Breast epithelium (tissue), 4 donors: ENCODE data around the gene HMCN1. TPM values are rescaled to one million over a fixed set of nuclear protein-coding genes. Genes with fewer than 3 reads are reported as not detected.

Experiments used
- DNase-seq, 2 donors: peaks; one replicate each; pipeline ENCODE4 v3.0.0-alpha.2; 2019; ENCODE audit warnings: low spot score in 2 of 2
- H3K27ac ChIP-seq, 2 donors: fragments of 200-600 bp; sonication (generic) in 1 of 2; one replicate each; pipeline ENCODE4 v1.5.1; 2016 to 2019; ENCODE audit warnings: mild to moderate bottlenecking in 1 of 2
- H3K27me3 ChIP-seq, 2 donors: fragments of 200-600 bp; sonication (generic) in 1 of 2; one replicate each; pipeline versions ENCODE4 v1.5.1 to v1.6.0; 2017 to 2019; ENCODE audit warnings: control low read depth in 1 of 2, mild to moderate bottlenecking in 1 of 2
- H3K36me3 ChIP-seq: fragments of 200-600 bp; one replicate; pipeline ENCODE4 v1.5.1; 2019
- H3K4me1 ChIP-seq, 2 donors: fragments of 200-600 bp; sonication (generic); one replicate each; pipeline ENCODE4 v1.5.1; 2016 to 2019; ENCODE audit warnings: control low read depth in 1 of 2
- H3K4me3 ChIP-seq, 3 donors: fragments of 200-600 bp; sonication (generic); 1 replicate in 2 of 3; 2 replicates in 1 of 3; pipeline ENCODE4 v1.5.1; 2016 to 2019; ENCODE audit warnings: mild to moderate bottlenecking in 3 of 3, moderate library complexity in 2 of 3
- H3K9me3 ChIP-seq, 2 donors: fragments of 200-600 bp; sonication (generic) in 1 of 2; one replicate each; pipeline ENCODE4 v1.5.1; 2016 to 2019; ENCODE audit warnings: control low read depth in 1 of 2
- POLR2A ChIP-seq: fragments of 450-650 bp; IDR thresholded peaks from one replicate; pipeline ENCODE4 v1.6.1; 2016; ENCODE audit warnings: antibody characterized with exemption, mild to moderate bottlenecking, moderate library complexity
- POLR2AphosphoS5 ChIP-seq, 3 donors: sonication (generic); formaldehyde crosslinking; IDR thresholded peaks; one replicate each; pipeline ENCODE4 v1.6.1; 2017; ENCODE audit warnings: antibody characterized with exemption in 3 of 3
- intact Hi-C: fragments of 100-400 bp; cut with DNase I; formaldehyde crosslinking; loops from one replicate; pipeline ENCODE4 v1.15.1; 2023; ENCODE audit warnings: low total_unique reads
- total RNA-seq, 3 donors: library from RNA; depleted of rRNA; stranded (reverse); fragments of >200 nt; gene quantifications; one replicate each; pipeline ENCODE4 v1.1.0, GENCODE V29; 2016
- TF ChIP-seq, protein P1 (sequence below), 3 donors: fragments of 450-650 bp; IDR thresholded peaks; one replicate each; pipeline ENCODE4 v1.5.1; 2016 to 2017; ENCODE audit warnings: antibody characterized with exemption in 3 of 3, mild to moderate bottlenecking in 3 of 3, moderate library complexity in 3 of 3

The HMCN1 gene
- total RNA-seq, 3 donors from 2014 or later = 7.8 to 18.4 (median 11.9) TPM

DNA sequence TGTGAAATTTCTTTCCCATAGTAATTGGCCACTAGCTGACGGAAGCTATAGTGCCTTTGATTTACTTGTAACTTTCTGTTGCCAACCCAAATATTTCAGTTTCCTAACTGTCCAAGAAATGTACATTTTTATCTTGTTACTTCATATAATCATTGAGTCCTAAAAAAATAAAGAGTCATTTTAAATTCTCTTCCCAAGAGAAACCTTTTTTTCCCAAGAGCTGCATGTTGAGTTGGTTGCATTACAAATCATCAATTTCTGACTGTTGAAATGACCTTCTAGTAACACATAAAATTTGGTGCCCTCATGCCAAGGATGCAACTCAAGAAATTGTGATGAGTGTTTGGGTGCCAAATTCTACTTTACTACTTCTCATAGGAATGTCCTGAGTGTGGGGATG, 61.0 kb downstream of the HMCN1 start:
- no peaks in the 10 kb centered on the region for H3K4me1 ChIP-seq
- H3K4me3 ChIP-seq = no peak overlapping the region
- H3K9me3 ChIP-seq = peaks cover 0 to 5% of the 10 kb centered on the region in 2 donors
- DNase-seq = no peak
- no peaks in the 10 kb centered on the region for H3K36me3 ChIP-seq
- intact Hi-C loops = no loop called here
- H3K27ac ChIP-seq = no peak overlapping the region
- TF ChIP-seq, protein P1, sequence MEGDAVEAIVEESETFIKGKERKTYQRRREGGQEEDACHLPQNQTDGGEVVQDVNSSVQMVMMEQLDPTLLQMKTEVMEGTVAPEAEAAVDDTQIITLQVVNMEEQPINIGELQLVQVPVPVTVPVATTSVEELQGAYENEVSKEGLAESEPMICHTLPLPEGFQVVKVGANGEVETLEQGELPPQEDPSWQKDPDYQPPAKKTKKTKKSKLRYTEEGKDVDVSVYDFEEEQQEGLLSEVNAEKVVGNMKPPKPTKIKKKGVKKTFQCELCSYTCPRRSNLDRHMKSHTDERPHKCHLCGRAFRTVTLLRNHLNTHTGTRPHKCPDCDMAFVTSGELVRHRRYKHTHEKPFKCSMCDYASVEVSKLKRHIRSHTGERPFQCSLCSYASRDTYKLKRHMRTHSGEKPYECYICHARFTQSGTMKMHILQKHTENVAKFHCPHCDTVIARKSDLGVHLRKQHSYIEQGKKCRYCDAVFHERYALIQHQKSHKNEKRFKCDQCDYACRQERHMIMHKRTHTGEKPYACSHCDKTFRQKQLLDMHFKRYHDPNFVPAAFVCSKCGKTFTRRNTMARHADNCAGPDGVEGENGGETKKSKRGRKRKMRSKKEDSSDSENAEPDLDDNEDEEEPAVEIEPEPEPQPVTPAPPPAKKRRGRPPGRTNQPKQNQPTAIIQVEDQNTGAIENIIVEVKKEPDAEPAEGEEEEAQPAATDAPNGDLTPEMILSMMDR (IDR thresholded peaks at IDR 0.05) = no peak
- TF ChIP-seq POLR2AphosphoS5 (IDR thresholded peaks at IDR 0.05) = no peak
- TF ChIP-seq POLR2A = no peak
- H3K27me3 ChIP-seq = no peaks in the 10 kb centered on the region

DNA sequence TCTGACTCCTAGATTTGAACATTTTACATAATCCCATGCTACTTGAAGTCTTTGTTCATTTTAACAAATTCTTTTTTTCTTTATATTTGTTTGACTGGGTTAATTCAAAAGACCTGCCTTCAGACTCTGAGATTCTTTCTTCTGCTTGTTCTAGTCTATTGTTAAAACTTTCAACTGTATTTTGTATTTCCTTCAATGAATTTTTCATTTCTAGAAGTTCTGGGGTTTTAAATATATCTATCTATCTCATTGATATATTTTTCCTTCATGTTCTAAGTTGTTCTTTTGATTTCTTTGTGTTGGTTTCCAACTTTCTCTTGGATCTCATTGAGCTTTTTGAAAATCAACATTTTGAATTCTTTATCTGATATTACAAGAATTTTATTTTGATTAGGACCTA, 64.3 kb downstream of the HMCN1 start:
- TF ChIP-seq, protein P1 (IDR thresholded peaks at IDR 0.05) = no peak
- TF ChIP-seq POLR2A (no peak), POLR2AphosphoS5 (IDR thresholded peaks at IDR 0.05) (no peak)
- no peaks in the 10 kb centered on the region for H3K27me3 ChIP-seq
- no peak overlapping the region for H3K4me3 ChIP-seq
- no peaks in the 10 kb centered on the region for H3K36me3 ChIP-seq
- DNase-seq = no peak
- intact Hi-C loops = no loop called here
- no peak overlapping the region for H3K27ac ChIP-seq
- H3K9me3 ChIP-seq = peaks cover 0 to 5% of the 10 kb centered on the region in 2 donors
- no peaks in the 10 kb centered on the region for H3K4me1 ChIP-seq

DNA sequence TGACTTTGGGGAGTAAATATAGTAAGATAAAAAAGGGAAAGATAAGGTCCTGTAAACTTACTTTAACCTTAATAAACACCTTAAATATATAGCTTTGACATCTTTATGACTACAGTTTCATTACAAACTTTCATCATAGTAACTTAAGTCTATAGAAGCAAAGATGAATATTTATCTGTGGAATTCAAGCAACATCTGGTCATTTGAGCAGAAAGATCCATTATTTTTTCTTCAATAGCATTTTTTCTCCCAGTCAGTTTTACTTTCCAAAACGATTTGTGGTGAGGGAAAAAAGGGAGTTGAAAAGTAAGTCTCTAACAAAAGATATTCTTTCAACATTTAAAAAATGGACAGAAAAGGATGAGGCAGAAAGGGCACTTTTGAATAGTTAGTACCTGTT, 69.0 kb downstream of the HMCN1 start:
- no peak overlapping the region for H3K27ac ChIP-seq
- H3K27me3 ChIP-seq = no peaks in the 10 kb centered on the region
- H3K4me3 ChIP-seq = no peak overlapping the region

DNA sequence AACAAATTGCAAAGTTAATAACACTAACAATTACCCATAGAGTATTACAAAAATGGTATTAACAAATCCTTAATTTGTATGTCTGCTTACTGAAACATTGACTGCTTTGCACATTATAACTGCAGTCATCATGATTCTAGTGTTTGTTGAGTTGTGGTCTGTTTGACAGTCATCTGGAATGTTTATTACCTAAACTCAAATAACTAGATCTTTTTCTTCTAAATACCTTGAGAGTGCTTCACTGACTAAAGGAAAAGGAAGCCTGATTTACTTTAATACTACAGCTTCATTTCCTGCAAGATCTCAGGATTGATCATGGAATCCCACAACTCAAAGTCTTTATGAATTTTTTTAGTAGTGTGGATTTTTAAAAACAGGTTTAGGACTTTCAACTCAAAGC, 70.0 kb downstream of the HMCN1 start:
- TF ChIP-seq, protein P1 (IDR thresholded peaks at IDR 0.05) = no peak
- TF ChIP-seq POLR2A (no peak), POLR2AphosphoS5 (IDR thresholded peaks at IDR 0.05) (no peak)
- peaks cover 5% of the 10 kb centered on the region for H3K36me3 ChIP-seq
- no peaks in the 10 kb centered on the region for H3K4me1 ChIP-seq
- intact Hi-C loops = no loop called here
- H3K27ac ChIP-seq = no peak overlapping the region
- H3K27me3 ChIP-seq = no peaks in the 10 kb centered on the region
- no peak for DNase-seq
- no peaks in the 10 kb centered on the region for H3K9me3 ChIP-seq
- no peak overlapping the region for H3K4me3 ChIP-seq

More for the DNA sequence above, 69.0 kb downstream of the HMCN1 start:
- Histone ChIP-seq H3K9me3 (peaks cover 0 to 3% of the 10 kb centered on the region in 2 donors), H3K4me1 (no peaks in the 10 kb centered on the region), H3K36me3 (peaks cover 5% of the 10 kb centered on the region)
- DNase-seq = no peak
- no peak for TF ChIP-seq POLR2AphosphoS5 (IDR thresholded peaks at IDR 0.05)
- TF ChIP-seq, protein P1 (IDR thresholded peaks at IDR 0.05) = no peak
- no peak for TF ChIP-seq POLR2A
- intact Hi-C loops = no loop called here

DNA sequence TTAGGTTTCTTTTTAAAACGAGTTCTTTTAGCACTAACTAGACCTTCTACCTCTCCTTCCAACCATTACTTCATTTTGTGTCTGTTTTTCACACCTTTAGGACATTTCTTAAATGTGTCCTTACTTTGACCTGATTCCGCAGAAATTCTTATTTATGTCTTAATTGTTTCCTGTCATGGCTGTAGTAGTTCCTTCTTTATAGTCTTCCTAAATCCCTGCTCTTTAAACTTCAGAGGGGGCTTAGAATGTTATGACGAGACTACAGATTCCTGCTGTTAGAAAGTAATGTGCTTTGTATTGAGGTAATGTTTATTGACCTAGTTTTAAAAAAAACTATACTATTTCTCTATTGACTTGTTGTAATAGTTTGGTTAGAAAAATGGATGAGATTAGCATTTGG, 70.4 kb downstream of the HMCN1 start:
- Histone ChIP-seq H3K4me1 (no peaks in the 10 kb centered on the region), H3K27ac (no peak overlapping the region), H3K4me3 (no peak overlapping the region), H3K36me3 (peaks cover 5% of the 10 kb centered on the region), H3K27me3 (no peaks in the 10 kb centered on the region), H3K9me3 (no peaks in the 10 kb centered on the region)
- no peak for DNase-seq
- intact Hi-C loops = no loop called here
- TF ChIP-seq POLR2A = no peak
- TF ChIP-seq, protein P1 (IDR thresholded peaks at IDR 0.05) = no peak
- no peak for TF ChIP-seq POLR2AphosphoS5 (IDR thresholded peaks at IDR 0.05)
